Activated CD8-positive, alpha-beta memory T cell treated with anti-CD3 and anti-CD28 coated beads for 4 hours (primary cell): ENCODE data around the gene SLC27A2.
"Not testable (repeated sequence)": the region's sequence is repeated elsewhere in the genome, so short reads cannot be mapped to it uniquely, and the experiment has no call there.

Experiments
- DNase-seq, 2 donors: peaks; one replicate each; pipeline ENCODE4 v3.0.0-alpha.2; 2020; ENCODE audit warnings: low read depth in 2 of 2

SLC27A2 gene

GRCh38 chr15:50163719-50164410, 18.1 kb upstream of the SLC27A2 start:
- no peak for DNase-seq

GRCh38 chr15:50164458-50164857, 17.5 kb upstream of the SLC27A2 start:
- no peak for DNase-seq

- DNase-seq = no peak
These were observed 15.8 kb upstream of the SLC27A2 start for GRCh38 chr15:50166216-50166615.

GRCh38 chr15:50167110-50167509, 14.9 kb upstream of the SLC27A2 start:
- no peak for DNase-seq

GRCh38 chr15:50168379-50168778, 13.6 kb upstream of the SLC27A2 start:
- DNase-seq = no peak

- no peak for DNase-seq
These were observed 13.1 kb upstream of the SLC27A2 start for GRCh38 chr15:50168783-50169411.

GRCh38 chr15:50172360-50172895, 9.6 kb upstream of the SLC27A2 start:
- not testable (repeated sequence) for DNase-seq

- no peak for DNase-seq
These were observed 5.1 kb upstream of the SLC27A2 start for GRCh38 chr15:50176869-50177268.

- DNase-seq = no peak
These were observed 1.9 kb upstream of the SLC27A2 start for GRCh38 chr15:50180091-50180490.

- no peak for DNase-seq
These were observed 1.4 kb upstream of the SLC27A2 start for GRCh38 chr15:50180582-50180981.

GRCh38 chr15:50181201-50181968, 611 bp upstream of the SLC27A2 start:
- no peak for DNase-seq

- DNase-seq = no peak
These were observed 420 bp downstream of the SLC27A2 start for GRCh38 chr15:50182219-50183013.

- DNase-seq = no peak
These were observed 1.3 kb downstream of the SLC27A2 start for GRCh38 chr15:50183112-50183794.

- no peak for DNase-seq
These were observed 3.0 kb downstream of the SLC27A2 start for GRCh38 chr15:50184863-50185504.

GRCh38 chr15:50186090-50186489, 4.1 kb downstream of the SLC27A2 start:
- no peak for DNase-seq

- no peak for DNase-seq
These were observed 4.8 kb downstream of the SLC27A2 start for GRCh38 chr15:50186752-50187151.

GRCh38 chr15:50187525-50187924, 5.5 kb downstream of the SLC27A2 start:
- no peak for DNase-seq

GRCh38 chr15:50187997-50188396, 6.0 kb downstream of the SLC27A2 start:
- DNase-seq = no peak

- not testable (repeated sequence) for DNase-seq
These were observed 6.8 kb downstream of the SLC27A2 start for GRCh38 chr15:50188793-50189192.

GRCh38 chr15:50189633-50190032, 7.6 kb downstream of the SLC27A2 start:
- no peak for DNase-seq

GRCh38 chr15:50190166-50190570, 8.2 kb downstream of the SLC27A2 start:
- DNase-seq = no peak
